Gastrocnemius medialis (tissue), 4 donors: ENCODE results near the gene PXMP4.

Experiments used
- CTCF ChIP-seq, 5 experiments: fragments of 450-650 bp in 3 of 5; fragments of 200-600 bp in 2 of 5; sonication (generic) in 2 of 5; IDR thresholded peaks in 4 of 5; conservative IDR thresholded peaks in 1 of 5; 1 replicate in 4 of 5; 2 replicates in 1 of 5; pipeline ENCODE4 v1.5.1; 2016 to 2019; ENCODE audit warnings: antibody characterized with exemption in 5 of 5, mild to moderate bottlenecking in 3 of 5, moderate library complexity in 3 of 5
- POLR2A ChIP-seq, 2 donors: fragments of 450-650 bp; IDR thresholded peaks; one replicate each; pipeline ENCODE4 v1.6.1; 2017; ENCODE audit warnings: antibody characterized with exemption in 2 of 2, mild to moderate bottlenecking in 2 of 2, moderate library complexity in 2 of 2

GRCh38 chr20:33711446-33711738 is 8.7 kb downstream of the PXMP4 start:
- TF ChIP-seq CTCF (IDR thresholded peaks at IDR 0.05 in 4 of 5, conservative IDR thresholded peaks at IDR 0.05 in 1 of 5) (no peak), POLR2A (IDR thresholded peaks at IDR 0.05) (no peak)
